Measurements from ENCODE around the gene GALNT15.

GALNT15 gene

DNA sequence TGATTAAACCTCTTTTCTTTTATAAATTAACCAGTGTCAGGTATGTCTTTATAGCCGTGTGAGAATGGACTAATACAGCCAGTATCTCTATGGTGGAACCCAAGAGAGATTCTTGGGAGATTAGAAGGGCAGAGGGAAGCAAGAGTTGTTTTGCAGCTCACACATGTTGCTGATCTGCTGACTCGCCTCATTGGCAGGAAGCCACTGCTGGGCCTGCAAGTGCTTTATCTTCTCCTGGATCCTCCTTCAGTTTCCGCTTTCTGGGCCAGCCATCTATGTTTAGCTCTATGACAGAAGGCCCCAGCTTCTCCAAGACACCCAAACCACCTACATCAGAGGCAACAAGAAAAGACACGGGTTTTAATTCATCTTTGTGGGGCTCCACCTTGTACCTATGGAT is 23.4 kb upstream of the GALNT15 start:
- DNase-seq = no peak

DNA sequence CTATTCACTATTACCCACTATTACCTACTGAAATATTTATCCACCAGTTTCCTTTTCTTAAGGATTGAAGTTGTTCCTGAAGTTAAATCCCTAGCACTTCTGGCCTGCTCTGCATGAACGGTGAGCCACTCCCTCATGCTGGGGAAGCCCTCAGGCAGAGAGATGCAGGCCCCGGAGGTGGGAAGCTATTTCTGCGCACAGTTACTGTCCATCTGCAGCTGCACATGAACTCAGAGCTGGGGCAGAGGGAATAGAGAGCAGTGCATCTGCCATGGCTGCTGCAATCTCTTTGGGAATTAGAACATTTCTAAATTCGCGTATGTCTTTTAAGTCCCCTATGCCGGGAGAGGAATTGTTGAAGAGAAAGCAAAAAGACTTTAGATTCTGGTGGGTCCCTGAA is 6.3 kb upstream of the GALNT15 start:
- no peak for DNase-seq

DNA sequence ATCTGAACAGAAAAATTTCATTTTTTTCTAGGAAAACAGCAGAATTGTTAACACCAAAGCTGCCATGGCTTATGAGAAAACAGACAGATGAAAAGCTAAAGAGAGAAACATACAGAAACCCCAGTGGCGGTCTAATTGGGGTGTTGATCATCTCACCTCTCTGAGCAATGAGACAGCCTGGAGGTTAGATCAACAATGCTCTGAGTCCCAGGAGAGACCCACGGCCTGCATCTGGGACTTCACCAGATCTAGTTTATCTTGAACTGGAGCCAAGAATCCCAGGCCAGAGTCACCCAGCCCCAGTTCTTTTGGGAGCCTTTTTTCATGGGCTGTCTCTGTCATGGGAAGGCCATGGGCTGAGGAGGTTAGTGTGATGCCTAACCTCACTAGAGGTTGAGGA is 3.5 kb upstream of the GALNT15 start:
- no peak for DNase-seq

DNA sequence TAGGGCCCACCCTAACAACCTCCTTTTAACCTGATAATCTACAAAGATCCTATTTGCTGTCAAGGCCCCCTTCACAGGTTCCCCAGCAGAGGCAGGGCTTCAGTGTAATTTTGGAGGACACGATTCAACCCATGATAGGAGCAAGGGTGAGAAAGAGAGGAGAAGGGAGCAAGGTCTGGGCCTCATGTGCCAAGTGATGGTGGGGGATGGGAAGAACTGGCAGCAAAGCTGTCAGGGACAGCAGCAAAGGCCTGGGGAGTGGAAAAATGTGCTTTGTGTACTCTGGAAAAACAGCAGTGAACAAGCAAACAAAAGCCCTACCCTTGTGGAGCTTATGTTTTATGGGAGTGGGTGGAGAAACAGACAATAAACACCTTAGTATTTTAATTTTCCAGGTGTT is 2.7 kb upstream of the GALNT15 start:
- no peak for DNase-seq

DNA sequence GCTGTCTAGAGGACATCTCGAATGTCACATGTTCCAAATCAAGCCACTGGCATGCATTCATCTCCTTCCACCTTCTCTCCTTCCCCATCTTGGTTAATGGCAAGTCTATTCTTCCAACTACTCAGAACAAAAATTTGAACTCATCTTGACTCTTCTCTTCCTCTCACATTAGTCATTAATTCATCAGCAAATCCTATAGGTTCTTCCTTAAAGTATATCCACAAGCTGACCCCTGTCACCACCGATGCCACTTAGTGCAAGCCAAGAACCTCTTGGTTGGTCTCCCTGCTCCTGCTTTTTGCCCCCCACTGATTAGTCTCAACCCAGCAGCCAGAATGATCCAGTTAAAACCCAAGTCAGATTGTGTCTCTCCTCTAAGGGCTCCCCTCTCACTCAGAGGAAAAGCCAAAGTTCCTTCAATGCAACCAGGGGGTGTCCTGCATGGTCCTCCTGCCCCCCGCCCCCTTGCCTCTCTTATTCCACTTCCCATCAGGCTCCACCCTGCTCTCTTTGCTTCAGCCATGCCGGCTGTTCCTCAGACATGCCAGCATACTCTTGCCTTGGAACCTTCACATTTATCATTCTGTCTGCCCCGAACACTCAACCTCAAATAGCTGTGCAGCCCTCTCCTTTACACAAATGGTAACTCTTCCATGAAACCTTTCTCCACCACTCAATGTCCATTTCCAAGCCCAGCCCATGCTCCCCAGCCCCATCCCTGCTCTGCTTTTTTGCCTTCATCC is 1.0 kb upstream of the GALNT15 start:
- no peak for DNase-seq

DNA sequence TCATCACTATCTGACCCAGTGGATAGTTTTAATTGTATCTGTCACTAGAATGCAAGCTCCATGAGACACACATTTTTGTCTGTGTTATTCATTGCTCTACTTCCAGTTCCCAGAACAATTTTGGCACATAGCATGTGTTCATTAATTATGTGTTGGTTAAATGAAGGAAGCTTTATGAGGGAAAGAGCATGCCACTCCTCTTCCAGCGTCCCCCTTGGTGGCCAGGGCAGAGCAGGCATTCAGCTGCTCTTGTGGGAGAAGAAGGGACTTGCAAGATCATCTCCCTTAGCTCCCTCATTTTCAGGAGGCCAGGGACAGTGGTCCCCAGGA is 489 bp upstream of the GALNT15 start:
- no peak for DNase-seq

DNA sequence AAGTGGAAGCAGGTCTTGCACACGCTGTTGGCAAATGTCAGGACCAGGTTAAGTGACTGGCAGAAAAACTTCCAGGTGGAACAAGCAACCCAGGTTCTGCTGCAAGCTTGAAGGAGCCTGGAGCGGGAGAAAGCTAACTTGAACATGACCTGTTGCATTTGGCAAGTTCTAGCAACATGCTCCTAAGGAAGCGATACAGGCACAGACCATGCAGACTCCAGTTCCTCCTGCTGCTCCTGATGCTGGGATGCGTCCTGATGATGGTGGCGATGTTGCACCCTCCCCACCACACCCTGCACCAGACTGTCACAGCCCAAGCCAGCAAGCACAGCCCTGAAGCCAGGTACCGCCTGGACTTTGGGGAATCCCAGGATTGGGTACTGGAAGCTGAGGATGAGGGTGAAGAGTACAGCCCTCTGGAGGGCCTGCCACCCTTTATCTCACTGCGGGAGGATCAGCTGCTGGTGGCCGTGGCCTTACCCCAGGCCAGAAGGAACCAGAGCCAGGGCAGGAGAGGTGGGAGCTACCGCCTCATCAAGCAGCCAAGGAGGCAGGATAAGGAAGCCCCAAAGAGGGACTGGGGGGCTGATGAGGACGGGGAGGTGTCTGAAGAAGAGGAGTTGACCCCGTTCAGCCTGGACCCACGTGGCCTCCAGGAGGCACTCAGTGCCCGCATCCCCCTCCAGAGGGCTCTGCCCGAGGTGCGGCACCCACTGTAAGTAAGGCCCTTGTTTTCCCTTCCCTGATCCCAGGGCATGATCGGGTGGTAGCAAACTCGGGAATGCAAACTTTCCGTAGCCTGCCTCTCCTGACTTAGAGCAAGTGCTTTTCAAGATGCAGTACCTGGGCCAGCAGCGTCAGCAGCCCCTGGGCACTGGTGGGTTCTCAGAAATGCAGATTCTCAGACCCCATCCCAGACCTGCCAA is 759 bp downstream of the GALNT15 start:
- DNase-seq = no peak

DNA sequence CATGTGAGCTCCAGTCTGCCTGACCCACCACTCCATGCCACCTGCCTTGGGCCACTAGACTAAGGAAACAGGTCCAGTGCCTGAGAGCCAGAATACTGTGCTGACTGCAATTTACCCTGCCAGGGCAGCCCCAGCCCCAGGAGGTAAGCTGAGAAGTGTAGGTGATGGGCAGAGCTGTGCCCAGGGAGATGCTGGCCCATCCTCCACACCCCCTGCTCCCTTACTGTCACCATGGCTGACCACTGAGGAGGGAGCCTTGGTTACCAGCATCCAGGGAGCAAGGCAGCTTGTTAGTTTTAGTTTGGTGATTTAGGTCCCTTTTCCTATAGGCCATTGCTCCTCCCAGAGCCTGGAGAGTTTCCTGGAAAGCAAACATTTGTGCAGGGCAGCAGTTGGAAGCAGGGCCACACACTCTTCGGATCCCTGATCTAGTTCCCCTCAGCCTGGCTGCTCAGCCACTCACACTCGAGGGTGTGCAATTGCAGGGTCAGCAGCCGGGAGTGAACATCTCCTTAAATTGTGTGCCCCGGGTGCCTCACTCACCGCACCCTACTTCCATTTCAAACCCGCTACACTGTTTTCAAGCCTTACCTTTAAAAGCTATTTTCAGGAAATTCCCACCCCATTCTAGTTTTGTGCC is 2.0 kb downstream of the GALNT15 start:
- no peak for DNase-seq

DNA sequence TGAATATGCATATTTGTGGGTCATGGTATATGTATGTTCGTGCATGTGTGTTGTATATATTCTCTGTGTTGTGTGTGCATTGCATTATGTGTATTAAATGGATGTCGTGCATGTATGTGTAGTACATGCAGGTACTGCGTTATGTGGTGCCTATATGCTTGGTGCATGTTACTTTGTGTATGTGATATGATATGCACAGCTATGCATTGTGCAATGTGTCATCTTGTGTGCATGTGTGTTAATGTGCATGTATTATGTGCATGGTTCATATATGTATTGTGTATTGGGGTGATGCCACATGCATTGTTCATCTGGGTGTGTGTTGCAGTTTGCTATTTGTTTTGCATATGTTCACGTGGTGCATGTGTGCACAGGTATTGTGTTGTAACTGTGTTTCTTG is 2.9 kb downstream of the GALNT15 start:
- no peak for DNase-seq

DNA sequence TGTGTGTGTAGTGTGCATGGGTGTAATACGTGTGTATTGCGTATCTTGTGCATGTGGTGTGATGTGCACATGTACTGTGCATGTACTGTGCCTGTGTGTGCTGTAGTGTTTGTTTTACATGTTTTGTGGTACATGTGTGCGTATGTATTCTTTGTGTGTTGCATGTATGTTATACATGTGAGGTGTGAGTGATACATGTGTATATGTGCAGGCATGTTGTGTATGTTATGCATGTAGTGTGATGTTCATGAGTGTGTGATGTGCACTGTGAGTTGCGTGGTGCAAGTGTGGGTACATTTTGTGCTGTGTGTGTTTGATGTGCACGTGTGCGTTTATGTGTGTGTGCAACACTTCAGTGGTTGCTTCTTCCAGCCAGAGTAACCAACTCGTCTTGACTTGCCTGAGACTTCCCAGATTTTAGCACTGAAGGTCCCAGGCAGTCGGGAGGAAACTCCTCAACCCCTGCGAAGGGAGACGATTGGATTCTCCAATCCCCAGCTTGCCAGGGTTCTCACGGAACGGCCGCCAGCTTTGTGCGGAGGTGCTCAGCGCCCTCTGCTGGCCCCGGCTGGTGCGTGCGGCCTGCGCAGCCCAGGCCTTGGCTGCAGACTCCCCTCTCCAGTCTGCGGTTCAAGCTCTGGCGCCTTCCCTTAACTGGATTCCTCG is 3.6 kb downstream of the GALNT15 start:
- DNase-seq = peak; percentile 88

DNA sequence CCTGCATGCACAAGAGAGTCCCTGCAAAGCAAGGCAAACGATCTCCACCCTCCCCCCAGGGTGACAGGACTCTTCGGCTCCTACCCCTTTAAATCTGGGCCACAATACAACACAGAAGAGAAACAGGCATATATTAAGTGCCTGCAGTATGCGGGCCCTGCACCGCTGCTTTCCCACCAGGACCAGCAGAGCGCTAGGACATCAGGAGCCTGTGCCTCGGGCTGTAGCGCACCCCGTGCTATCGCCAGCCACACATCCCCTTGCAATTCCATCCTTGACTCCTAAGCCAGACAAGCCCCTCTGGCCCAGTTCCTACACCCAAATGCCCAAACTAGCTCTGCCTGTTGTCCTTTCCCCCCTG is 4.1 kb downstream of the GALNT15 start:
- DNase-seq = no peak

DNA sequence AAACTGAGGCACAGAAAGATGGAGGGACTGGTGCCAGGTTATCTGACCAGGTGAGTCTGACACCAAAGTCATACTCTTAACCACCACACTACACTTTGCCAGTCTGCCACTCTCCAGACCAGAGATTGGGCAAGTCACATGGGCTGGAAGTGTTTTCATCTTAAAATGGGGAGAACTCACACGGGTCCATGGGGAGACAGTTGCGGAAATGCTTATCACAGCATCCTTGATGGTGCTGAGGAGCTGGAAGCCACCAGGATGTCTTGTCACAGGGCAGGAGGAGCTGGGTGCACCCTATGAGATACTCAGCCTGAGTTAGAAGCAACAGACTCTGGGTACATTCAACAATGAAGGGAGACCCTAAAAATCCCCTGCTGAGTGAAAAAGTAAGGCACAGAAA is 4.8 kb downstream of the GALNT15 start:
- no peak for DNase-seq

DNA sequence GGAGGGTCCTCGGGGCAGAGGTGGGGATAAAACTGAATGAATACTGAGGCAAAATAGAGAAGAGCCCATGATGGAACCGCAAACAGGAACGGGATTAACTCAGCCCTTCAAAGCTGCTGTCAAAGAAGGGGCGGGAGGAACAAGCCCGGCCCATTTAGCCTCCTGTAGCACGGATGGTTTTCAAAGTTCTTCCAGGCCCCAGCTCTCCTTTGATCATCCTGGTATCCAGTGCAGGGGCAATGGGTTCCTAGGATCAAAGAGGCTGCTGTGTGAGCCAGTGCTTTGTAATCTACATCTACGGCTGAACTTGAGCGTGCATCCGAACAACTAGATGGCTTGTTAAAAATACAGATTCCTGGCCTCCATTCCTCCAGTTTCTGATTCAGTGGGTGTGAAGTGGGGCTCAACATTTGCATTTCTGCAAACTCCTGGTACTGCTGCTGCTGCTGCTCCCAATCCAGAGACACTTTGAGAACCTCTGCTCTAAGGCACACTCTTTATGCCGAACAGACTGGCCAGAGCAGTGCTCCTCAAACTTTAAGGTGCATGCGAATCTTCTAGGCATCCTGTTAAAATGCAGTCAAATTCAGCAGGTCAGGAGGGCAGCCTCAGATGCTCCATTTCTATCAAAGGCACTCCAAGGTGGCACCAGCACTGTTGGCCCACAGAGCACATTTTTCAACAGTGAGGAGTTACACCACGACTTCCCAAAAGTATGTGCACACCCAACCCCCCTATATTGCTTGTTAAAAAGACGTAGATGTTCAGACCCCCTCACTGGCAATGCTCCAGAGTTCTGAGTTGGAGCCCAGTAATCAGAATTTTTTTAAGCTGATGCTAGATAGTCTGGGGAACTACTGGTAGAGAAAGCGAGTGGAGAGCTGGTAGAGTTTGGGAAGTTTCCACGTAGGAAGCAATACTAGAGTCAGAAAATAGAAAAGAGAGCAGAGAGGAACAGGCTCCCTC is 5.6 kb downstream of the GALNT15 start:
- DNase-seq = no peak

DNA sequence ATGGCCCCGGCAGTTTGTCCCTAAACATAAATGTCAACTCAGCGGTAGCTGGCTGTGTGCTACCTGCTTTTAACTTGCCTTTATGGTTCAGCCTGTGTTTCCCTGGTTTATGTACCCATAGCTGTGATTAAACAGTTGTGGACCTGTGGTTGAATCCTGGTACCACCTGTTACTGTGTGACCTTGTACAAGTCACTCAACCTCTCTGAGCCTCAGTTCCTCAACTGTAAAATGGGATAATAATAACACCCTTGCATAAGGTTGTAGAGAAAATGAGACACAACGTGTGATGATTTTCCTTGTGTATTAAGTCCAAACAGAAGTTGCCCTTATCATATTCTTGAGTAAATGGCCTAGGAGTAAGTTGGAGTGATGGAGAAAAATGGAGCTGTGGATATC is 6.3 kb downstream of the GALNT15 start:
- DNase-seq = no peak

DNA sequence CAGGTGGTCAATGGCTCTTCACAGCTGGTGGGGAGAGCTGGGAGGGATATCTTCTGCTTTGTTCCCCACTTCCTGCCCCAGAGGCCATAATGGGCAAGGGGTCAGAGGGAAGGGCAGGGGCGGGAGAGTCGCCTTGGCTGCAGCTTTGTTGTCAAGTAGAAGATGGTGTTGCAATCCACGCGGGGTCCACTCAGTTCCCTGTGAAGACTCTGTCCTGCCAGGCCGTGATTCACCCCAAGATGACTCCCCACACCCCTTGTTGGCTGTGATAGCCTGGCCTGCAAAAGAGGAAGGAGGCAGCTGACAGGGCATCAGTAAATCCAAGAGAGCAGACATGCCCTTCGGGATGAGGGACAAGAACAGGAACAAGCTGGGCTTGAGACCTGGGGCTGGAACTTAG is 6.9 kb downstream of the GALNT15 start:
- no peak for DNase-seq

DNA sequence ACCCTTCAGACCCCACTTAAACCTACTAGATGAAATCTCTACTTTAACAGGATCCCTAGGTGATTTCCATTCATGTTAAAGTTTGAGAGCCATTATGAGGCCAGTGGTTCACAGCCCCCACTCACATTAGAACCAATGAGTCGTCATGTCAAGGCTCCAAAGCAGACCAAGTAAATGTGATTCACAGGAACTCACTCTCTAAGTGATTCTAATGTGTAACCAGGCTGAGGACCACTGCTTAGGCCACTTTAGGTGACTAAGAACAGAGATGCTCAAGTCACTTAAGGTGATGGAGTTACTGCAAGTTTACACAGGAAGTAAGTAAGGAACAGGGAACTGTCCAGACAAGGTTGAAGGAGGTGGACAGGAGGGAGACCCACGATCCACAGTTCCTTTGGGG is 7.7 kb downstream of the GALNT15 start:
- DNase-seq = no peak

DNA sequence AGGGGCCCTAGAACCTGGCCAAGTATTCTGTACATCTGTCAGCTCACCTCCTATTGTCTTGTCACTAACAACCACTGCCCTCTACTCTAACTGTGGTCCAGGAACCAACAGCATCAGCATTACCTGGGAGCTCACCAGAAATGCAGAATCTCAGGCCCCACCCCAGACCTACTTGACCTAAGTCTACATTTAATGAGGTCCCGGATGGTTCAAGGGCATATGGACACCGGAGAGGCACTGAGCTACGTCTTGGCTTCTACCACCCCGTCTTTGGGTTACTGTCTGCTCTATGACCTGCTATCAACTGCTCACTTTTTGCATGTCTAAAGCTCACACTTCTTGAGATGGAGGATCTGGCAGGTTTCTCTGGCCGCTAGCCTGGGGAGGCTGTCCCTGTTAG is 8.1 kb downstream of the GALNT15 start:
- DNase-seq = no peak

DNA sequence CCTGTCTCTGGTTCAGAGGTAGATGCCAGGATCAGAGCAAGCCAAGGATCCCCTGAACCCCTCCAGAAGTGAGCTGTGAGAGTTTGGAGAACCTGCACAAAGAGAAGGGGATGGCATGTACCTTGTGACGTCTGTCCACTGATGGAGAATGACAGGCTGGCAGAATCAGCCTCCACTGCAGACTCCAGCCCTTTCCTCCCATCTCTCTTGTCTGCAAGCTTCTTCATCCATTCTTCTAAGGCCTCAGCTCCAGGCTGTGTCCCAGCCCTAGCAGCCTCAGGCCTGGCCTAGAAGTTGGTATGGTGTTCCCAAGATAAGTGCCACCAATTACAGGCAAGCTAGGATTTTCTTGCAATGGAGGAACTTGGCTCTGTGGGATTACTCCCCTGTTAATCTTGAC is 8.6 kb downstream of the GALNT15 start:
- DNase-seq = no peak

DNA sequence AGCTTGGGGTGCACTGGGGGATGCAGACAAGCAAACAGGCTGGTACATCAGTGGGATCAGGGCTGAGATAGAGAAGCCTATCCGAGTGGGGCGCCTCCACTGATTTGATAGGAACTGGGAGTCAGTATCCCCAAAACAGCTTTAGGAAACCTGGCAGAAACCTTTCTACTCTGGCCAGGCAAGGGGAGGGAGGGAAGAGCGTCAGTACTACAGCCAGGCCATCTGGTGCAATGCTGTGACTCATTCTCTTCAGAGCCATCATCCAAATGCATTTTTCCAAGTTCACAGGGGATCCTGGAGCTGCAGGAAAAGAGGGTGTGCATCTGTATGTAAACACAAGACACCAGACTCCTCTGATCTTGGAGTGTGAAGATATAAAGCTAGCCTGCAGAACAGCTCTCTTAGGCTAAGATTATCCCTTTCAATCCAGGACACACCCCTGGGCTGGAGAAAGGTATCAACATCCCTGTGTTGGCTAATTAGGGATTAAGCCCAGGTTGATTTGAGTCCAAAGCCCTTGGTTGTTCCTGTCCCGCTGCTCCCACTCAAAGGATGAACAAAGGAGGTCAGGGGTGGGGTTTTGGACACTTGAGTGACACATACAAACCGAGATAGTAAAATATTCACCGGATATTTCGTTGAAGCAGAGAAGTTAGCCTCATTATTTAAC is 9.3 kb downstream of the GALNT15 start:
- DNase-seq = no peak

DNA sequence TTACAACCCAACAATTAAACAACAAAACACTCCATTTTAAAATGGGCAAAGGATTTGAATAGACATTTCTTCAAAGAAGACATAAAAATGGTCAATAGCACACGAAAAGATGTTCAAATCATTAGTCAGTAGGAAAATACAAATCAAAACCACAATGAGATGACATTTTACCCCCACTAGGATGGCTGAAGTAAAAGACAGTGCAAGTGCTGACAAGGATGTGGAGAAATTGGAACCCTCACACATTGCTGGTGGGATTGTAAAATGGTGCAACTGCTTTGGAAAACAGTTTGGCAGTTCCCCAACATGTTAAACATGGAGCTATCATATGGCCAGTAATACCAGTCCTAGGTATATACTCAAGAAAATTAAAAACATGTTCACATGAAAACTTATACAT is 11.6 kb downstream of the GALNT15 start:
- no peak for DNase-seq

DNA sequence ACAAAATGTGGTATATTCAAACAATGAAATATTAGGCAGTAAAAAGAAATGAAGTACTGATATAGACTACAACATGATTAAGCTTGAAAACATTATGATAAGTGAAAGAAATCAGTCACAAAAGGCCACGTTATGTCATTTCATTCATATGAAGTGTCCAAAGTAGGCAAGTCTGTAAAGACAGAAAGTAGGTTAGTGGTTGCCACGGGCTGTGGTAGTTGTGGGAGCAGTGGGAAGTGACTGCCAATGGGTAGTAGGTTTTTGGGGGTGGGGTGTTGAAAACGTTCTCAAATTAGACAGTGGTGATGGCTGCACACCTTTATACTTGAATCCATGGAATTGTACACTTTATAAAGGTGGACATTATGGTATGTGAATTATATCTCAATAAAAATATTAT is 12.1 kb downstream of the GALNT15 start:
- DNase-seq = no peak

Data from left hindlimb (tissue), 1 donor.